HepG2 (cell line): Measurements from ENCODE around the gene GPT2. TPM values are rescaled to one million over a fixed set of nuclear protein-coding genes. Genes with fewer than 3 reads are reported as not detected.
A peak's percentile ranks its signal among the peaks of the same experiment; 100 is the strongest.

Experiments used
- ARNTL ChIP-seq: sonication (generic); formaldehyde crosslinking; IDR thresholded peaks from 2 replicates; pipeline ENCODE4 v1.4.0; 2020; ENCODE audit warnings: mild to moderate bottlenecking, missing genetic modification reagents
- BCL3 ChIP-seq: sonication (generic); formaldehyde crosslinking; IDR thresholded peaks from 2 replicates; pipeline ENCODE4 v1.5.1; 2020; ENCODE audit warnings: mild to moderate bottlenecking, missing genetic modification reagents, moderate library complexity
- CC2D1A ChIP-seq: sonication (generic); formaldehyde crosslinking; IDR thresholded peaks from 2 replicates; pipeline ENCODE4 v1.8.1; 2023; ENCODE audit warnings: mild to moderate bottlenecking, missing genetic modification reagents
- CREM ChIP-seq, 2 experiments: sonication (generic) in 1 of 2; formaldehyde crosslinking in 1 of 2; IDR thresholded peaks; 2 replicates each; pipeline versions ENCODE4 v1.4.0 to v1.6.1; 2016 to 2020; ENCODE audit warnings: antibody characterized with exemption in 1 of 2, mild to moderate bottlenecking in 1 of 2, missing genetic modification reagents in 1 of 2
- DNMT1 ChIP-seq: sonication (generic); formaldehyde crosslinking; IDR thresholded peaks from 2 replicates; pipeline ENCODE4 v1.5.1; 2020; ENCODE audit warnings: mild to moderate bottlenecking, missing genetic modification reagents
- FOXM1 ChIP-seq: sonication (generic); formaldehyde crosslinking; IDR thresholded peaks from 2 replicates; pipeline ENCODE4 v1.5.0; 2020; ENCODE audit warnings: missing genetic modification reagents
- GMEB1 ChIP-seq: sonication (generic); formaldehyde crosslinking; IDR thresholded peaks from 2 replicates; pipeline ENCODE4 v1.5.1; 2020; ENCODE audit warnings: missing genetic modification reagents, mild to moderate bottlenecking, borderline replicate concordance
- HNRNPUL1 ChIP-seq: fragments of 200-400 bp; formaldehyde crosslinking; IDR thresholded peaks from 2 replicates; pipeline ENCODE4 v1.6.1; 2017; ENCODE audit warnings: low read depth, mild to moderate bottlenecking, low read length, moderate library complexity
- KDM5B ChIP-seq: sonication (generic); formaldehyde crosslinking; IDR thresholded peaks from 2 replicates; pipeline ENCODE4 v1.4.0; 2020; ENCODE audit warnings: missing genetic modification reagents, mild to moderate bottlenecking, borderline replicate concordance
- MIER3 ChIP-seq: IDR thresholded peaks from 2 replicates; pipeline ENCODE4 v1.6.1; 2016; ENCODE audit warnings: missing compliant biosample characterization, borderline replicate concordance
- MYPOP ChIP-seq: sonication (generic); formaldehyde crosslinking; IDR thresholded peaks from 2 replicates; pipeline ENCODE4 v1.8.1; 2023; ENCODE audit warnings: mild to moderate bottlenecking, moderate library complexity, missing genetic modification reagents
- PHF5A ChIP-seq: IDR thresholded peaks from one replicate; pipeline ENCODE4 v1.6.1; 2018; ENCODE audit warnings: low read depth, missing genetic modification reagents; ENCODE audit not compliant: unreplicated experiment
- SMARCC2 ChIP-seq: fragments of 450-650 bp; IDR thresholded peaks from 2 replicates; pipeline ENCODE4 v1.6.1; 2017; ENCODE audit warnings: antibody characterized with exemption, mild to moderate bottlenecking
- SNAI1 ChIP-seq: sonication (generic); formaldehyde crosslinking; IDR thresholded peaks from 2 replicates; pipeline ENCODE4 v1.5.0; 2020; ENCODE audit warnings: mild to moderate bottlenecking, missing genetic modification reagents, borderline replicate concordance
- SOX5 ChIP-seq: IDR thresholded peaks from 2 replicates; pipeline ENCODE4 v1.6.1; 2016; ENCODE audit warnings: borderline replicate concordance
- SOX6 ChIP-seq, 2 experiments: fragments of 450-650 bp in 1 of 2; sonication (generic) in 1 of 2; formaldehyde crosslinking in 1 of 2; IDR thresholded peaks; 2 replicates each; pipeline versions ENCODE4 v1.4.0 to v1.6.1; 2017 to 2020; ENCODE audit warnings: antibody characterized with exemption in 1 of 2, mild to moderate bottlenecking in 1 of 2, missing genetic modification reagents in 1 of 2
- SSRP1 ChIP-seq: IDR thresholded peaks from 2 replicates; pipeline ENCODE4 v1.6.1; 2016; ENCODE audit warnings: control low read depth
- U2AF2 ChIP-seq: fragments of 200-400 bp; formaldehyde crosslinking; IDR thresholded peaks from 2 replicates; pipeline ENCODE4 v1.6.1; 2017; ENCODE audit warnings: low read depth, mild to moderate bottlenecking, low read length
- YY1 ChIP-seq: IDR thresholded peaks from 2 replicates; pipeline ENCODE4 v1.6.1; 2011; ENCODE audit warnings: low read length, low read depth, moderate library complexity, mild to moderate bottlenecking; ENCODE audit not compliant: insufficient read depth, insufficient replicate concordance
- ZBTB14 ChIP-seq: sonication (generic); formaldehyde crosslinking; IDR thresholded peaks from 2 replicates; pipeline ENCODE4 v1.4.0; 2020; ENCODE audit warnings: missing genetic modification reagents
- ZNF138 ChIP-seq: sonication (generic); formaldehyde crosslinking; IDR thresholded peaks from 2 replicates; pipeline ENCODE4 v1.5.0; 2020; ENCODE audit warnings: mild to moderate bottlenecking, low read depth, missing genetic modification reagents
- ZNF234 ChIP-seq: sonication (generic); formaldehyde crosslinking; conservative IDR thresholded peaks from 2 replicates; pipeline ENCODE4 v1.5.1; 2020; ENCODE audit warnings: mild to moderate bottlenecking, missing genetic modification reagents
- ZNF24 ChIP-seq: fragments of 450-650 bp; IDR thresholded peaks from 2 replicates; pipeline ENCODE4 v1.6.1; 2017; ENCODE audit warnings: antibody characterized with exemption, mild to moderate bottlenecking
- ZNF3 ChIP-seq: IDR thresholded peaks from 2 replicates; pipeline ENCODE4 v1.7.0; 2017; ENCODE audit warnings: inconsistent platforms
- ZNF501 ChIP-seq: sonication (generic); formaldehyde crosslinking; IDR thresholded peaks from 2 replicates; pipeline ENCODE4 v1.5.1; 2020; ENCODE audit warnings: mild to moderate bottlenecking, moderate library complexity, missing genetic modification reagents
- ZNF629 ChIP-seq: sonication (generic); formaldehyde crosslinking; conservative IDR thresholded peaks from 2 replicates; pipeline ENCODE4 v1.5.0; 2020; ENCODE audit warnings: missing genetic modification reagents
- ZNF652 ChIP-seq: IDR thresholded peaks from 2 replicates; pipeline ENCODE4 v1.6.1; 2016; ENCODE audit warnings: low read depth, borderline replicate concordance
- polyA plus RNA-seq, 8 experiments: library from polyadenylated mRNA; depleted of rRNA in 3 of 8; stranded (reverse) in 7 of 8; unstranded in 1 of 8; fragments of >200 nt; fragmentation: Illumina TruSeq in 4 of 8; extraction: Trizol in 4 of 8; gene quantifications; 2 replicates each; pipeline versions ENCODE4 v1.2.1 to v1.2.3, GENCODE V29; 2011 to 2016; ENCODE audit warnings: low read depth in 4 of 8, missing spikeins in 1 of 8, mixed read lengths in 1 of 8; ENCODE audit not compliant: insufficient read depth in 1 of 8
- total RNA-seq, 5 experiments: library from RNA; depleted of rRNA; stranded (reverse); fragments of >200 nt; fragmentation: Illumina TruSeq; extraction: Trizol; gene quantifications; 2 replicates each; pipeline ENCODE4 v1.2.3, GENCODE V29; 2016; ENCODE audit warnings: low read depth in 1 of 5

The GPT2 gene
- total and polyA plus RNA-seq, 2 of the 13 experiments (the other 11 are each of a cell fraction or from before 2014, with no cell fraction given) = 138 to 267 TPM

- no peak for TF ChIP-seq MYPOP (CRISPR knock-in tag)
- TF ChIP-seq DNMT1 = no peak
- TF ChIP-seq KDM5B (CRISPR knock-in tag) = no peak
- TF ChIP-seq SMARCC2 = no peak
- no peak for TF ChIP-seq YY1
- TF ChIP-seq ZNF234 (CRISPR knock-in tag) = no peak; the same call in 1 of the 2 replicates
- no peak for TF ChIP-seq ZNF3 (CRISPR knock-in tag)
- TF ChIP-seq HNRNPUL1 = no peak
- TF ChIP-seq ZNF138 (CRISPR knock-in tag) = no peak
- no peak for TF ChIP-seq CC2D1A (CRISPR knock-in tag)
- TF ChIP-seq BCL3 (CRISPR knock-in tag) = no peak; the same call in 1 of the 2 replicates
- TF ChIP-seq SNAI1 (CRISPR knock-in tag) = peak; percentile 67; the same call in 1 of the 2 replicates
- no peak for TF ChIP-seq MIER3
- no peak for TF ChIP-seq ZNF24
- no peak for TF ChIP-seq U2AF2
- TF ChIP-seq SOX6 (IDR thresholded peaks at IDR 0.05) = no peak
- TF ChIP-seq SOX6 (CRISPR knock-in tag; IDR thresholded peaks at IDR 0.05) = peak; percentile 60
- no peak for TF ChIP-seq PHF5A
- TF ChIP-seq ZNF652 (CRISPR knock-in tag) = no peak
- TF ChIP-seq GMEB1 (CRISPR knock-in tag) = no peak
- TF ChIP-seq ZNF501 = peak; percentile 79
- TF ChIP-seq SSRP1 (CRISPR knock-in tag) = no peak
- TF ChIP-seq ARNTL (CRISPR knock-in tag) = peak; percentile 70; the same call in 1 of the 2 replicates
- TF ChIP-seq FOXM1 = no peak
- TF ChIP-seq ZNF629 (CRISPR knock-in tag) = peak; percentile 23; the same call in 1 of the 2 replicates
- no peak for TF ChIP-seq CREM (IDR thresholded peaks at IDR 0.05)
- no peak for TF ChIP-seq CREM (CRISPR knock-in tag; IDR thresholded peaks at IDR 0.05)
- no peak for TF ChIP-seq ZBTB14 (CRISPR knock-in tag)
- peak; percentile 60; the same call in 1 of the 2 replicates for TF ChIP-seq SOX5 (CRISPR knock-in tag)
These were observed 64.5 kb downstream of the GPT2 start (continued) for GRCh38 chr16:46948548-46949166.
